HEK293 (cell line): ENCODE data around the gene CAMK2D.

Experiments
- CTCF ChIA-PET: fragments of 350-600 bp; formaldehyde crosslinking; extraction: SDS; loops from one replicate; lab custom pipeline; 2021; ENCODE audit warnings: antibody characterized with exemption; lab: Yijun Ruan, JAX
- POLR2A ChIA-PET: fragments of 300-600 bp; formaldehyde crosslinking; extraction: SDS; loops from one replicate; lab custom pipeline; 2020; ENCODE audit warnings: antibody characterized with exemption, inconsistent platforms; lab: Yijun Ruan, JAX
- H3K27ac ChIP-seq: fragments of 200-500 bp; sonication (Bioruptor generic); 2 replicates; pipeline ENCODE4 v1.5.1; 2014; ENCODE audit warnings: low read depth, low read length, control low read depth, inconsistent platforms; ENCODE audit errors: extremely low read depth
- H3K36me3 ChIP-seq, 2 experiments: fragments of 200-500 bp in 1 of 2; sonication (Bioruptor generic) in 1 of 2; 1 replicate in 1 of 2; 2 replicates in 1 of 2; pipeline ENCODE4 v1.5.1; 2014 to 2017; ENCODE audit warnings: inconsistent platforms in 2 of 2, low read length in 2 of 2; ENCODE audit not compliant: control insufficient read depth in 2 of 2, insufficient read depth in 1 of 2
- H3K4me1 ChIP-seq: fragments of 200-500 bp; sonication (Bioruptor generic); 2 replicates; pipeline ENCODE4 v1.5.1; 2014; ENCODE audit warnings: mild to moderate bottlenecking, low read length, inconsistent platforms; ENCODE audit not compliant: control insufficient read depth, insufficient read depth
- H3K4me3 ChIP-seq: 2 replicates; pipeline ENCODE4 v1.5.1; 2011; ENCODE audit warnings: low read depth, mild to moderate bottlenecking, control low read depth, low read length, moderate library complexity
- H3K9me3 ChIP-seq: fragments of 200-500 bp; sonication (Bioruptor generic); 2 replicates; pipeline ENCODE4 v1.5.1; 2014; ENCODE audit warnings: low read depth, low read length, inconsistent platforms; ENCODE audit not compliant: control insufficient read depth, insufficient read depth
- PRDM10 ChIP-seq: fragments of 450-650 bp; formaldehyde crosslinking; IDR thresholded peaks from 2 replicates; pipeline ENCODE4 v1.5.1; 2016; ENCODE audit warnings: missing biosample characterization, missing genetic modification characterization
- PRDM2 ChIP-seq: fragments of 450-650 bp; formaldehyde crosslinking; IDR thresholded peaks from 2 replicates; pipeline ENCODE4 v1.5.1; 2016; ENCODE audit warnings: missing biosample characterization, missing genetic modification characterization, borderline replicate concordance
- ZBTB8A ChIP-seq: fragments of 450-650 bp; formaldehyde crosslinking; IDR thresholded peaks from 2 replicates; pipeline ENCODE4 v1.5.1; 2016; ENCODE audit warnings: missing biosample characterization, missing genetic modification characterization
- ZNF48 ChIP-seq: fragments of 450-650 bp; formaldehyde crosslinking; IDR thresholded peaks from 2 replicates; pipeline ENCODE4 v1.5.1; 2016; ENCODE audit warnings: missing biosample characterization, missing genetic modification characterization
- ZNF585B ChIP-seq: fragments of 450-650 bp; formaldehyde crosslinking; IDR thresholded peaks from 2 replicates; pipeline ENCODE4 v1.5.1; 2016; ENCODE audit warnings: missing biosample characterization, missing genetic modification characterization
- ZNF596 ChIP-seq: fragments of 450-650 bp; IDR thresholded peaks from 2 replicates; pipeline ENCODE4 v1.5.0; 2018; ENCODE audit warnings: missing biosample characterization, mild to moderate bottlenecking, missing genetic modification characterization, moderate library complexity
- ZNF621 ChIP-seq: fragments of 450-650 bp; formaldehyde crosslinking; IDR thresholded peaks from 2 replicates; pipeline ENCODE4 v1.5.1; 2017; ENCODE audit warnings: missing biosample characterization, missing genetic modification characterization
- ZNF660 ChIP-seq: fragments of 450-650 bp; IDR thresholded peaks from 2 replicates; pipeline ENCODE4 v1.5.1; 2018; ENCODE audit warnings: missing biosample characterization, mild to moderate bottlenecking, missing genetic modification characterization
- ZNF785 ChIP-seq: fragments of 450-650 bp; formaldehyde crosslinking; IDR thresholded peaks from 2 replicates; pipeline ENCODE4 v1.5.1; 2016; ENCODE audit warnings: missing biosample characterization, missing genetic modification characterization
- ZSCAN16 ChIP-seq: fragments of 450-650 bp; formaldehyde crosslinking; IDR thresholded peaks from 2 replicates; pipeline ENCODE4 v1.5.1; 2016; ENCODE audit warnings: missing biosample characterization, missing genetic modification characterization
- ZSCAN4 ChIP-seq: fragments of 450-650 bp; formaldehyde crosslinking; IDR thresholded peaks from 2 replicates; pipeline ENCODE4 v1.5.1; 2017; ENCODE audit warnings: missing biosample characterization, missing genetic modification characterization
- TF ChIP-seq, protein P1 (sequence below): fragments of 450-650 bp; formaldehyde crosslinking; IDR thresholded peaks from 2 replicates; pipeline ENCODE4 v1.5.1; 2017; ENCODE audit warnings: missing biosample characterization, missing genetic modification characterization
- TF ChIP-seq, protein P2 (sequence below): fragments of 450-650 bp; IDR thresholded peaks from 2 replicates; pipeline ENCODE4 v1.5.1; 2018; ENCODE audit warnings: missing biosample characterization, mild to moderate bottlenecking, missing genetic modification characterization

CAMK2D gene

DNA sequence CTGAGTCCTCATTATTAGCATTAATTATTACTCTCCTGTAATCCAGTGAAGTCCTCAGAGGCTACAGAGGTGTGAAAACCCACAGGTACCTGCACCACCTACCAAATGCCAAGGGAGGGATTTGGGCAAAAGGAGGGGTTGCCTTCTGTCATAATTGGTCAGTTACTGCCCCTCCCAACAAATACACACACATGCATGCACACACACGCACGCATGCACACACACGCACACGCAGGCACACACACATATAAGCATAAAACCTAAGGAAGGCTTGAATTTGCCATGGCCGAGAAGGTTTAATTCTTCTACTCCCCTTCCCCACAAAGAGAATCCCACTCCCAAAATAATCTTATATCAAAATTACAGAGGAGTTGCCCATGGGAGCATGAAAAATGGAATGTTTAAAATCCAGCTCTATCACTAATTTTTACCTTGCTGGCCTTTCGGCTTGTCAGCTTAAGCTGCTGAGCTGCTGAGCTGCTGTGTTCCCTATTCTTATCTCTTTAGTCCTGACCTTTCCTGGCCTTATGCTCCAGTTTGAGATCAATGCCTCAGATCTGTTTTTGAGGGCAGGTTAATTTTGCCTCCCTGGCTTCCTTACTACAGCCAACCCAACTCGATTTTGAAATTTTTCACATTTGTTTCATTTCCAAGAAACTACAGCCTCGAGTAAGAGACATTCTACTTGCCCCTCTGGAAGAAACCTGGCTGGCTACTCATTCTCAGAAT is 95.0 kb downstream of the CAMK2D start:
- Histone ChIP-seq H3K9me3 (no peaks in the 10 kb centered on the region), H3K4me3 (no peak overlapping the region), H3K27ac (no peak overlapping the region), H3K4me1 (no peaks in the 10 kb centered on the region), H3K36me3 (no peaks in the 10 kb centered on the region)
- CTCF ChIA-PET, result no interaction called here
- TF ChIP-seq ZSCAN4 (tag by site-specific recombination), result peak; percentile 90
- TF ChIP-seq, protein P1, sequence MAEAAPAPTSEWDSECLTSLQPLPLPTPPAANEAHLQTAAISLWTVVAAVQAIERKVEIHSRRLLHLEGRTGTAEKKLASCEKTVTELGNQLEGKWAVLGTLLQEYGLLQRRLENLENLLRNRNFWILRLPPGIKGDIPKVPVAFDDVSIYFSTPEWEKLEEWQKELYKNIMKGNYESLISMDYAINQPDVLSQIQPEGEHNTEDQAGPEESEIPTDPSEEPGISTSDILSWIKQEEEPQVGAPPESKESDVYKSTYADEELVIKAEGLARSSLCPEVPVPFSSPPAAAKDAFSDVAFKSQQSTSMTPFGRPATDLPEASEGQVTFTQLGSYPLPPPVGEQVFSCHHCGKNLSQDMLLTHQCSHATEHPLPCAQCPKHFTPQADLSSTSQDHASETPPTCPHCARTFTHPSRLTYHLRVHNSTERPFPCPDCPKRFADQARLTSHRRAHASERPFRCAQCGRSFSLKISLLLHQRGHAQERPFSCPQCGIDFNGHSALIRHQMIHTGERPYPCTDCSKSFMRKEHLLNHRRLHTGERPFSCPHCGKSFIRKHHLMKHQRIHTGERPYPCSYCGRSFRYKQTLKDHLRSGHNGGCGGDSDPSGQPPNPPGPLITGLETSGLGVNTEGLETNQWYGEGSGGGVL (tag by site-specific recombination), result no peak
- POLR2A ChIA-PET, result no interaction called here

DNA sequence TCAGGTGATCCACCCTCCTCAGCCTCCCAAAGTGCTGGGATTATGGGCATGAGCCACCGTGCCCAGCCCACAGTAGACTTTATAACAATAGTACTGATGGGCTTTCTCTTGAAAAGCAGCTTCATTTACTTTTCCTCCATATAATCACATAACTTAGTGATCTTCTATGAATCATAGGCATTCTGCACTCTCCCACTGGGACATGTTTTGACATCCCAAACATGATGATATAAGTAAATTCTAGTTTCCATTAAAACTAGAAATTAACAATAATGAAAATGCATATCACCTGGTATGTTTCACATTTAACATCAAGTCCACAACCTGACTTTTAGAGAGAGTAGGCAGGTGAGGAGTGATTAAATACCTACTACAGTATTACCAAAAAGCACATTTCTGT is 96.5 kb downstream of the CAMK2D start:
- POLR2A ChIA-PET, result no interaction called here
- H3K9me3 ChIP-seq, result no peaks in the 10 kb centered on the region
- no peak overlapping the region for H3K4me3 ChIP-seq
- CTCF ChIA-PET, result no interaction called here
- H3K36me3 ChIP-seq, result no peaks in the 10 kb centered on the region
- H3K27ac ChIP-seq, result no peak overlapping the region
- TF ChIP-seq ZNF660 (tag by site-specific recombination) (no peak), ZSCAN4 (tag by site-specific recombination) (no peak)
- H3K4me1 ChIP-seq, result no peaks in the 10 kb centered on the region

DNA sequence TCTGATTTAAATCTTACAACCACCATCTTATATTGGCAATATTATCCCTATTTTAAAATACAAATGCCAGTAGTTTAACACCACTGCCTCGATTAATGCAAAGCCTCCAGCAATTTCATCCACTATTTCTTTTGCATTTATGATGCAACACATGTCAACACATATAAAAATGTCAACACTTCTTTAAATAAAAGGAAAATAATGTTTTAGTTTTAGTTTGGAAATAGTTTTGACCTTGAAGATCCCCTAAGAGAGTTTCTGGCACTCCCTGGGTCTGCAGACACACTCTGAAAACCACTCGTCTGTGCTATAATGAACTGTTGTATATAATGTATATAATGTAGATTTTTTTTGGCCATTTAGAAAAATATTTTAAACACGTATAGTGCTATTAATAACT is 99.0 kb downstream of the CAMK2D start:
- TF ChIP-seq PRDM2 (no peak), ZNF785 (tag by site-specific recombination) (no peak), ZNF48 (tag by site-specific recombination) (no peak), ZNF621 (tag by site-specific recombination) (no peak), ZNF585B (tag by site-specific recombination) (no peak), ZNF596 (tag by site-specific recombination) (no peak), PRDM10 (tag by site-specific recombination) (no peak), ZSCAN16 (no peak), ZBTB8A (tag by site-specific recombination) (no peak)
- TF ChIP-seq, protein P2, sequence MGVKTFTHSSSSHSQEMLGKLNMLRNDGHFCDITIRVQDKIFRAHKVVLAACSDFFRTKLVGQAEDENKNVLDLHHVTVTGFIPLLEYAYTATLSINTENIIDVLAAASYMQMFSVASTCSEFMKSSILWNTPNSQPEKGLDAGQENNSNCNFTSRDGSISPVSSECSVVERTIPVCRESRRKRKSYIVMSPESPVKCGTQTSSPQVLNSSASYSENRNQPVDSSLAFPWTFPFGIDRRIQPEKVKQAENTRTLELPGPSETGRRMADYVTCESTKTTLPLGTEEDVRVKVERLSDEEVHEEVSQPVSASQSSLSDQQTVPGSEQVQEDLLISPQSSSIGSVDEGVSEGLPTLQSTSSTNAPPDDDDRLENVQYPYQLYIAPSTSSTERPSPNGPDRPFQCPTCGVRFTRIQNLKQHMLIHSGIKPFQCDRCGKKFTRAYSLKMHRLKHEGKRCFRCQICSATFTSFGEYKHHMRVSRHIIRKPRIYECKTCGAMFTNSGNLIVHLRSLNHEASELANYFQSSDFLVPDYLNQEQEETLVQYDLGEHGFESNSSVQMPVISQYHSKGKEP (tag by site-specific recombination), result no peak
- ChIA-PET POLR2A (no interaction called here), CTCF (no interaction called here)
- H3K27ac ChIP-seq, result no peak overlapping the region
- no peaks in the 10 kb centered on the region for H3K36me3 ChIP-seq
- H3K4me3 ChIP-seq, result no peak overlapping the region
- no peaks in the 10 kb centered on the region for H3K9me3 ChIP-seq
- peaks cover under 1% of the 10 kb centered on the region; the same call in 1 of the 2 replicates for H3K4me1 ChIP-seq
